Stimulated activated CD4-positive, alpha-beta T cell treated with anti-CD3 and anti-CD28 coated beads, Interleukin-4, amount 100 ng/mL, for 4 hours (primary cell): ENCODE measurements around the gene FAM53B.

Source experiments
- DNase-seq, 2 experiments: peaks; one replicate each; pipeline ENCODE4 v3.0.0-alpha.2; 2020

The FAM53B gene

GRCh38 chr10:124676416-124677062, 67.6 kb downstream of the FAM53B start:
- no peak for DNase-seq

GRCh38 chr10:124675824-124676223, 68.4 kb downstream of the FAM53B start:
- DNase-seq: no peak

- no peak for DNase-seq
These were observed 68.9 kb downstream of the FAM53B start for GRCh38 chr10:124675261-124675660.

- DNase-seq: no peak
These were observed 69.4 kb downstream of the FAM53B start for GRCh38 chr10:124674768-124675222.

GRCh38 chr10:124672181-124672638, 72.0 kb downstream of the FAM53B start:
- DNase-seq: no peak

- DNase-seq: no peak
These were observed 72.6 kb downstream of the FAM53B start for GRCh38 chr10:124671486-124672075.

- no peak for DNase-seq
These were observed 73.3 kb downstream of the FAM53B start for GRCh38 chr10:124670849-124671248.

GRCh38 chr10:124669824-124670654, 74.1 kb downstream of the FAM53B start:
- no peak for DNase-seq

- no peak for DNase-seq
These were observed 74.9 kb downstream of the FAM53B start for GRCh38 chr10:124669141-124669823.

GRCh38 chr10:124668517-124669051, 75.6 kb downstream of the FAM53B start:
- DNase-seq: no peak

- DNase-seq: no peak
These were observed 76.5 kb downstream of the FAM53B start for GRCh38 chr10:124667425-124668345.

GRCh38 chr10:124666494-124666893, 77.7 kb downstream of the FAM53B start:
- DNase-seq: no peak

- DNase-seq: no peak
These were observed 78.2 kb downstream of the FAM53B start for GRCh38 chr10:124665980-124666379.

GRCh38 chr10:124665558-124665957, 78.6 kb downstream of the FAM53B start:
- no peak for DNase-seq

- DNase-seq: no peak
These were observed 79.1 kb downstream of the FAM53B start for GRCh38 chr10:124665091-124665490.

GRCh38 chr10:124663766-124664360, 80.3 kb downstream of the FAM53B start:
- no peak for DNase-seq

GRCh38 chr10:124663228-124663627, 81.0 kb downstream of the FAM53B start:
- DNase-seq: no peak

GRCh38 chr10:124661660-124662180, 82.5 kb downstream of the FAM53B start:
- no peak for DNase-seq

- DNase-seq: no peak
These were observed 83.6 kb downstream of the FAM53B start for GRCh38 chr10:124660404-124661125.

GRCh38 chr10:124659380-124659779, 84.8 kb downstream of the FAM53B start:
- DNase-seq: no peak
